ENCODE results near the gene GNA15.

Gene GNA15

GRCh38 chr19:3194106-3195087, 58.6 kb downstream of the GNA15 start:
- no peak overlapping the region for H3K27ac ChIP-seq
- H3K9me3 ChIP-seq, result no peaks in the 10 kb centered on the region
- H3K27me3 ChIP-seq, result no peaks in the 10 kb centered on the region
- peaks cover 0 to 6% (median 0%) of the 10 kb centered on the region in 4 donors for H3K4me1 ChIP-seq
- DNase-seq, result no peak
- peaks cover 0 to 73% (median 34%) of the 10 kb centered on the region in 3 donors for H3K36me3 ChIP-seq
- intact Hi-C loops (cut with DNase I; ENCODE audit: low total_unique reads), result no loop called here
- no peak overlapping the region for H3K4me3 ChIP-seq
- TF ChIP-seq, protein P1, sequence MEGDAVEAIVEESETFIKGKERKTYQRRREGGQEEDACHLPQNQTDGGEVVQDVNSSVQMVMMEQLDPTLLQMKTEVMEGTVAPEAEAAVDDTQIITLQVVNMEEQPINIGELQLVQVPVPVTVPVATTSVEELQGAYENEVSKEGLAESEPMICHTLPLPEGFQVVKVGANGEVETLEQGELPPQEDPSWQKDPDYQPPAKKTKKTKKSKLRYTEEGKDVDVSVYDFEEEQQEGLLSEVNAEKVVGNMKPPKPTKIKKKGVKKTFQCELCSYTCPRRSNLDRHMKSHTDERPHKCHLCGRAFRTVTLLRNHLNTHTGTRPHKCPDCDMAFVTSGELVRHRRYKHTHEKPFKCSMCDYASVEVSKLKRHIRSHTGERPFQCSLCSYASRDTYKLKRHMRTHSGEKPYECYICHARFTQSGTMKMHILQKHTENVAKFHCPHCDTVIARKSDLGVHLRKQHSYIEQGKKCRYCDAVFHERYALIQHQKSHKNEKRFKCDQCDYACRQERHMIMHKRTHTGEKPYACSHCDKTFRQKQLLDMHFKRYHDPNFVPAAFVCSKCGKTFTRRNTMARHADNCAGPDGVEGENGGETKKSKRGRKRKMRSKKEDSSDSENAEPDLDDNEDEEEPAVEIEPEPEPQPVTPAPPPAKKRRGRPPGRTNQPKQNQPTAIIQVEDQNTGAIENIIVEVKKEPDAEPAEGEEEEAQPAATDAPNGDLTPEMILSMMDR (IDR thresholded peaks at IDR 0.05), result no peak

- Histone ChIP-seq H3K27ac (no peak overlapping the region), H3K4me1 (no peaks in the 10 kb centered on the region), H3K4me3 (no peak overlapping the region), H3K36me3 (peaks cover 0 to 75% (median 37%) of the 10 kb centered on the region in 3 donors), H3K9me3 (no peaks in the 10 kb centered on the region), H3K27me3 (no peaks in the 10 kb centered on the region)
- TF ChIP-seq, protein P1 (IDR thresholded peaks at IDR 0.05), result no peak
- no peak for DNase-seq
- intact Hi-C loops (cut with DNase I; ENCODE audit: low total_unique reads), result no loop called here
Measured at GRCh38 chr19:3196064-3196932, 60.5 kb downstream of the GNA15 start.

DNA sequence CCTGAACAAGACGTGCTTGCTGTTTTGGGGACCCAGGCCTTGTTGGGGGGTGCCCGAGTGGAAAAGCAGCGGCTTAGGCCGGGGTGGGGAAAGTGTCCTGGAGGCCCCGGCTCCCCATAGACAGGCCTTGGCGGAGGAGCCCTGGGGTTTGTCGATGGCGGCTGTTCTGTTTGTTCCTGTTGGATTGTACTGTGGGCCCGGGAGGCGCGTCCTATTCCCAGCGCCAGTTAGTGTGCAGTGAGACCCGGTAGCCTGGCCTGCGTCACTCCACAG, 61.0 kb downstream of the GNA15 start:
- Histone ChIP-seq H3K36me3 (peaks cover 0 to 79% (median 43%) of the 10 kb centered on the region in 3 donors), H3K9me3 (no peaks in the 10 kb centered on the region), H3K4me1 (no peaks in the 10 kb centered on the region), H3K27ac (no peak overlapping the region), H3K4me3 (no peak overlapping the region), H3K27me3 (no peaks in the 10 kb centered on the region)
- intact Hi-C loops (cut with DNase I; ENCODE audit: low total_unique reads), result no loop called here
- TF ChIP-seq, protein P1 (IDR thresholded peaks at IDR 0.05), result no peak
- DNase-seq, result no peak

DNA sequence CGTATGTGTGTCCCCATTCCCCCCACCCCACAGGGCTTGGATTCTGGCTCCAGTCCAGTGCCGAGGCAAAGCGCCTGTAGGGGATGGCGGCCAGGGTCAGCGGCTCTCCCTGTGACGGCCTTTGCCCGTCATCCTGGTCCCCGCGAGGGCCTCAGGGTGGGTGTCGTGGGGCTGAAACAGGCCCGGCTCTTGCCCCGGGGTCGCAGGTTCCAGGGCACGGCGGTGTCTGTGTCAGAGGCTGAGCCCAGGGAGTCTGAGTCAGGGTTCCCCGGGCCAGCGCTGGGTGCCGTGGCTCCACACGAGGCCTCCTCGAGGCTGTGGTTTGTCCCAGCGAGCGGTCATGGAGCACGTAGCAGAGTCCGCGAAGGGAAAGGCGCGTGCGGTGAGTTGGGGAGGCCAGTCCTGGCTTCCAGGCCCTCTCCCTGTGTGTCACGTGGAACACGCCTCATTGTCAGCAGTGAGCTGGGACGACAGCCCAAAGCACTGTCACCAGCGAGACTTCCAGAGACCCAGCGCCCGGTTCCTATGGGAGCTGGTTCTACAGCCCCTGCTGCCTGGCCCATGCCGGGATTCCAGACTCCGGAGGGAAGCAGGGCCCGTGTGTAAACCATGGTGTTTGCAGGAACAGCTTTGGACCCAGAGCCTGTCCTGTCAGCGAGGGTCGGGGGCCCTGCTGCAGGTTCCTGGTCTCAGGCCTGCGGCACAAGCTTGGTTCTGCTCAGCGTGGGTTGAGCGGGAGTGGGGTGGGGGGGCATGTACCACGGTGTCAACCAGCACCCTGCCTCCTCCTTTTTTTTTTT, 63.3 kb downstream of the GNA15 start:
- Histone ChIP-seq H3K9me3 (no peaks in the 10 kb centered on the region), H3K27ac (no peak overlapping the region), H3K36me3 (peaks cover 7 to 81% (median 49%) of the 10 kb centered on the region in 3 donors), H3K4me3 (no peak overlapping the region), H3K27me3 (no peaks in the 10 kb centered on the region), H3K4me1 (no peaks in the 10 kb centered on the region)
- no peak for DNase-seq
- TF ChIP-seq, protein P1 (IDR thresholded peaks at IDR 0.05), result no peak
- intact Hi-C loops (cut with DNase I; ENCODE audit: low total_unique reads), result no loop called here

DNA sequence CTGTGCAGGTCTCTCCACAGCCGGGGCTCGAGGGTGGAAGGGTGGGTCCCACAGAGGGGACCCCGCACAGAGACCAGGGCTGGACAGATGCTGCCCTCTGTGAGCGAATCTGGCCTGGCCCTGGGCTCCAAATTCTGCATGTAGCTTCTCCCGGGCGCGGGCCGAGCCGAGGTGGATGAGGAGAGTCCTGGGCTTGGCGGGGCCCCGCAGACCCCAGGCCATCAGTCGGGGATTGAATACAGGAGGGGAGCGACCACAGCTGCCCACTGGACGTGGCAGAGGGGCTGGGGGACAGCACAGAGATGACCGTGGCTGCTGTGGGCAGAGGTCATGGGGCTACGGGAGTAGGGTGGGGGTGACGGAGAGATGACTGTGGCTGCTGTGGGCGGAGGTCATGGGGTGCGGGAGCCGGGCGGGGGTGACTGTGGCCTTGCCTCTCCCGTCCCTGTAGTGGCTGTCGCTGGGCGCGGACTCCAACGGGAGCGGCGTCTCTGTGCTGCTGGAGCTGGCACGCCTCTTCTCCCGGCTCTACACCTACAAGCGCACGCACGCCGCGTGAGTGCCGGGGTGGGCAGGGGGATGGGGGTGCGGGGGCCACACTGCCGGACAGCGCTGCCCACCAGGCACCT, 65.4 kb downstream of the GNA15 start:
- Histone ChIP-seq H3K4me3 (no peak overlapping the region), H3K36me3 (peaks cover 26 to 90% (median 61%) of the 10 kb centered on the region in 3 donors), H3K27ac (no peak overlapping the region), H3K27me3 (no peaks in the 10 kb centered on the region), H3K4me1 (no peaks in the 10 kb centered on the region), H3K9me3 (no peaks in the 10 kb centered on the region)
- intact Hi-C loops (cut with DNase I; ENCODE audit: low total_unique reads), result no loop called here
- TF ChIP-seq, protein P1 (IDR thresholded peaks at IDR 0.05), result no peak
- no peak for DNase-seq

All from tibial artery (tissue), 4 donors.